Measurements from ENCODE around the gene SH2B2. TPM values are rescaled to one million over a fixed set of nuclear protein-coding genes. Genes with fewer than 3 reads are reported as not detected.

SH2B2 gene
- total and polyA plus RNA-seq, 2 experiments from 2014 or later, result 5.6 to 21.9 TPM

DNA sequence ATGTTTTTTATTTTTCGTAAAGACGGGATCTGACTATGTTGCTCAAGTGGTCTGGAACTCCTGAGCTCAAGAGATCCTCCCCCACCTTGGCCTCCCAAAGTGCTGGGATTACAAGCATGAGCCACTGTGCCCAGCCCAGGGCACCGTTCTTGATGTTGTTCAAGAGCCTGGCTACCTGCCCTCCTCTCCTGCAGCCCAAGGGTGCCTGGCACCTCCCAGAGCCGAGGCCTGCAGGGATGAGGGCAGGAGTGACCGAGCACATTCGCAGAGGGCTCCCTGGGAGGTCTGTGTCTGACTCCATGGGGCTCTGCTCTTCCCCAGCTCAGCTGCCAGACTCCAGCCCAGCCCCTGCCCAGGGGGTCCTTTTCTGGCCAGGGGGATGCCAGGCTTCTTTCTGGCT lies 15.4 kb downstream of the SH2B2 start:
- H3K36me3 ChIP-seq (ENCODE audit: insufficient read depth), result no peaks in the 10 kb centered on the region
- no peak overlapping the region for H3K4me3 Mint-ChIP-seq
- peaks cover 14% of the 10 kb centered on the region for H3K27me3 Mint-ChIP-seq (ENCODE audit: insufficient read depth, low read depth, poor library complexity)
- H3K4me2 ChIP-seq, result no peak overlapping the region
- peaks cover 5% of the 10 kb centered on the region; the same call in 1 of the 2 replicates for H3K4me1 ChIP-seq (ENCODE audit: insufficient read depth)
- no peak overlapping the region for H3K27ac ChIP-seq (ENCODE audit: low read depth)
- ATAC-seq (no peak), DNase-seq (ENCODE audit: low spot score) (no peak)
- peaks cover 21% of the 10 kb centered on the region for H4K20me1 ChIP-seq (replicated peaks; ENCODE audit: insufficient read depth)
- peaks cover 5% of the 10 kb centered on the region; the same call in 1 of the 2 replicates for H3K27me3 ChIP-seq (ENCODE audit: insufficient read depth)
- H3K36me3 Mint-ChIP-seq (ENCODE audit: low read depth), result no peaks in the 10 kb centered on the region
- no peak for TF ChIP-seq ZNF331 (CRISPR knock-in tag; IDR thresholded peaks at IDR 0.05; ENCODE audit: low read depth)
- TF ChIP-seq JUNB (IDR thresholded peaks at IDR 0.05; ENCODE audit: unreplicated experiment), result no peak
- no peak for TF ChIP-seq NANOG (IDR thresholded peaks at IDR 0.05; ENCODE audit: borderline replicate concordance)
- TF ChIP-seq POLR2AphosphoS5 (IDR thresholded peaks at IDR 0.05; ENCODE audit: low read depth), result no peak
- TF ChIP-seq STAT1 (IDR thresholded peaks at IDR 0.05; ENCODE audit: unreplicated experiment), result no peak
- TF ChIP-seq CTCF (conservative IDR thresholded peaks at IDR 0.05; ENCODE audit: low read depth in 2 of 2), result no peak
- TF ChIP-seq EZH2phosphoT487 (IDR thresholded peaks at IDR 0.05; ENCODE audit: unreplicated experiment), result no peak
- TF ChIP-seq ZNF114 (CRISPR knock-in tag; IDR thresholded peaks at IDR 0.05), result no peak
- TF ChIP-seq REST (IDR thresholded peaks at IDR 0.05; ENCODE audit: unreplicated experiment), result no peak
- TF ChIP-seq CREB1 (CRISPR knock-in tag; IDR thresholded peaks at IDR 0.05; ENCODE audit: low read depth), result no peak
- no peak for TF ChIP-seq ZNF462 (CRISPR knock-in tag; IDR thresholded peaks at IDR 0.05)
- no peak for TF ChIP-seq EZH2 (IDR thresholded peaks at IDR 0.05; ENCODE audit: low read depth, unreplicated experiment)
- TF ChIP-seq, protein P1, sequence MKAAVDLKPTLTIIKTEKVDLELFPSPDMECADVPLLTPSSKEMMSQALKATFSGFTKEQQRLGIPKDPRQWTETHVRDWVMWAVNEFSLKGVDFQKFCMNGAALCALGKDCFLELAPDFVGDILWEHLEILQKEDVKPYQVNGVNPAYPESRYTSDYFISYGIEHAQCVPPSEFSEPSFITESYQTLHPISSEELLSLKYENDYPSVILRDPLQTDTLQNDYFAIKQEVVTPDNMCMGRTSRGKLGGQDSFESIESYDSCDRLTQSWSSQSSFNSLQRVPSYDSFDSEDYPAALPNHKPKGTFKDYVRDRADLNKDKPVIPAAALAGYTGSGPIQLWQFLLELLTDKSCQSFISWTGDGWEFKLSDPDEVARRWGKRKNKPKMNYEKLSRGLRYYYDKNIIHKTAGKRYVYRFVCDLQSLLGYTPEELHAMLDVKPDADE (IDR thresholded peaks at IDR 0.05), result no peak
- peaks cover 6% of the 10 kb centered on the region for H3K4me1 Mint-ChIP-seq
- no peak overlapping the region for H3K4me3 ChIP-seq
- no peaks in the 10 kb centered on the region for H3K9me3 Mint-ChIP-seq
- H2AFZ ChIP-seq, result no peak overlapping the region
- 0 out of 2 replicates have a peak, but pooled peaks cover 5% of the 10 kb centered on the region for H3F3A ChIP-seq (replicated peaks; ENCODE audit: low read depth)
- H3K79me2 ChIP-seq (replicated peaks; ENCODE audit: insufficient read depth), result no peaks in the 10 kb centered on the region
- no peak overlapping the region for H3K27ac Mint-ChIP-seq
- no peaks in the 10 kb centered on the region for H3K9me2 ChIP-seq (ENCODE audit: insufficient read depth)

All from GM23338 (cell line).